HUES64 (cell line): ENCODE results near the gene GFRA1. TPM values are rescaled to one million over a fixed set of nuclear protein-coding genes. Genes with fewer than 3 reads are reported as not detected.

Source experiments
- H3K27ac ChIP-seq: 2 replicates; pipeline ENCODE4 v1.7.0; 2013; ENCODE audit warnings: low read depth, low read length, inconsistent platforms
- H3K27me3 ChIP-seq: 2 replicates; pipeline ENCODE4 v1.6.1; 2013; ENCODE audit warnings: mild to moderate bottlenecking, low read length; ENCODE audit not compliant: insufficient read depth
- H3K36me3 ChIP-seq: 2 replicates; pipeline ENCODE4 v1.6.1; 2013; ENCODE audit warnings: mild to moderate bottlenecking, low read length; ENCODE audit not compliant: insufficient read depth
- H3K4me1 ChIP-seq: 2 replicates; pipeline ENCODE4 v1.6.1; 2013; ENCODE audit warnings: mild to moderate bottlenecking, low read length, moderate library complexity; ENCODE audit not compliant: insufficient read depth
- H3K4me3 ChIP-seq: 2 replicates; pipeline ENCODE4 v1.5.1; 2013; ENCODE audit warnings: mild to moderate bottlenecking, low read length, moderate library complexity
- H3K9ac ChIP-seq: 2 replicates; pipeline ENCODE4 v1.6.1; 2013; ENCODE audit warnings: mild to moderate bottlenecking, low read depth, low read length
- H3K9me3 ChIP-seq: 2 replicates; pipeline ENCODE4 v1.6.1; 2013; ENCODE audit warnings: low read depth, low read length; ENCODE audit not compliant: insufficient read depth
- WGBS: fragments of 150-250, 120-280 bp; methylation state at CpG from one replicate; pipeline ENCODE4 v1.1.7; 2013; ENCODE audit warnings: missing lambda C conversion rate; 5-methylcytosine and 5-hydroxymethylcytosine counted together
- polyA plus RNA-seq, 2 experiments: library from polyadenylated mRNA; stranded (reverse); fragments of 50-300 nt; gene quantifications; one replicate each; pipeline ENCODE4 v1.2.3, GENCODE V29; 2013

GFRA1 gene
- 1.6 TPM for polyA plus RNA-seq (2013, experiment 1 of 2)
- polyA plus RNA-seq (2013, experiment 2 of 2) = 2.0 TPM

- Histone ChIP-seq H3K4me3 (peak within 1 kb of the TSS; percentile 65), H3K9ac (0 out of 2 replicates have a peak within 1 kb of the TSS, but pooled peaks have one; percentile 43), H3K9me3 (no peaks in the 10 kb centered on the region), H3K27ac (no peak within 1 kb of the TSS), H3K4me1 (peaks cover 6% of the 10 kb centered on the region; the same call in 1 of the 2 replicates), H3K27me3 (peaks cover 97% of the 10 kb centered on the region), H3K36me3 (no peaks in the 10 kb centered on the region)
- WGBS = under 1% methylated on average over 69 of the region's 72 CpGs
These were observed at the start of gene GFRA1 for GRCh38 chr10:116272440-116273283. TSS of gene GFRA1 (minus strand) at chr10:116273206. CDS start at chr10:116272029, 1,177 bp downstream.

GRCh38 chr10:116316503-116316902 is 43.5 kb upstream of the GFRA1 start:
- H3K4me1 ChIP-seq = peaks cover 4% of the 10 kb centered on the region; the same call in 1 of the 2 replicates
- no peaks in the 10 kb centered on the region for H3K9me3 ChIP-seq
- no peaks in the 10 kb centered on the region for H3K36me3 ChIP-seq
- no peaks in the 10 kb centered on the region for H3K27me3 ChIP-seq
- no peak overlapping the region for H3K4me3 ChIP-seq
- no peak overlapping the region for H3K9ac ChIP-seq
- WGBS = 76% methylated on average over 2 of the region's 2 CpGs
- H3K27ac ChIP-seq = no peak overlapping the region

GRCh38 chr10:116312548-116312947 is 39.5 kb upstream of the GFRA1 start:
- Histone ChIP-seq H3K9ac (no peak overlapping the region), H3K36me3 (no peaks in the 10 kb centered on the region), H3K9me3 (no peaks in the 10 kb centered on the region), H3K4me1 (peaks cover 4% of the 10 kb centered on the region; the same call in 1 of the 2 replicates), H3K27me3 (no peaks in the 10 kb centered on the region), H3K4me3 (no peak overlapping the region), H3K27ac (no peak overlapping the region)
- WGBS = 92% methylated on average over 4 of the region's 4 CpGs

GRCh38 chr10:116311706-116312490 is 38.9 kb upstream of the GFRA1 start:
- no peaks in the 10 kb centered on the region for H3K36me3 ChIP-seq
- 94% methylated on average over 2 of the region's 2 CpGs for WGBS
- H3K9ac ChIP-seq = no peak overlapping the region
- peaks cover 4% of the 10 kb centered on the region; the same call in 1 of the 2 replicates for H3K4me1 ChIP-seq
- no peak overlapping the region for H3K4me3 ChIP-seq
- no peaks in the 10 kb centered on the region for H3K27me3 ChIP-seq
- no peak overlapping the region for H3K27ac ChIP-seq
- H3K9me3 ChIP-seq = no peaks in the 10 kb centered on the region

DNA sequence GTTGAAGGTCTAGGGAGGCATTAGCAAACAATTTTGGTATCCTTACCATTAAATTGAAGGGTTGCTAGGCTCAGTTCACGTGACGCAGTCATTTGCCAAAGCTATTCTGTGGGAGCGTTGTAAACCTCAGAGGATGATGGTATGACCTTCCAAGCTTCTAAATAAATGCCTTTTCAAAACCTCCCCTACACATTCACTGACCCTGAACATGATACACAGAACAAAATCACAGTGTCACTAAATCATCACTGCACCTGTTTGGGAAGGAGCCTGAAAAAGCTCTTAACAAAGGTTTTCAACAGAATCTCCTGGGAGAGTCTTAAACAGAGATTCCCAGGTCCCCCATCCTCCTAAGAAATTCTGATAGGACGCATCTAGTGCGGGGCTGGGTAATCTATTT is 38.0 kb upstream of the GFRA1 start:
- Histone ChIP-seq H3K4me3 (no peak overlapping the region), H3K27me3 (no peaks in the 10 kb centered on the region), H3K9ac (no peak overlapping the region), H3K27ac (no peak overlapping the region), H3K9me3 (no peaks in the 10 kb centered on the region), H3K36me3 (no peaks in the 10 kb centered on the region), H3K4me1 (no peaks in the 10 kb centered on the region)
- WGBS = 95% methylated on average over 5 of the region's 5 CpGs

DNA sequence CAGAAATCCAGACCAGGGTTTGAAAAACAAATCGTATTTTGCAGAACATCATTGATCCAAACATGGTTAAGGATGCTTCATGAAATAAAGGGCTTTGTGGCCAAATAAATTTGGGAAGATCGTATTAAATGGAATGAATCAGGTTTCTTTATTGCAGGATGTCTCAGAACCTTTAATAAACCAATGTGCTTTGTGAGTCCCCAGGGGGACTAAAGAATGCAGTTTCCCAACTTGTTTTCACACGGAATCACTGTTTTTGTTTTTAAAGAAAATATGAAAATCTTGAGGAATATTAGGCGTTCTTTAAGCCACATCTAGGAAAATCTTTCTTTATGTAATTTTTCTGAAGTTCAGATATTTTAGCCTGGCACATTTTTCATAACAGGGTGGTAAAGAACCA is 34.4 kb upstream of the GFRA1 start:
- no peaks in the 10 kb centered on the region for H3K4me1 ChIP-seq
- H3K36me3 ChIP-seq = no peaks in the 10 kb centered on the region
- no peaks in the 10 kb centered on the region for H3K9me3 ChIP-seq
- no peak overlapping the region for H3K4me3 ChIP-seq
- no peaks in the 10 kb centered on the region for H3K27me3 ChIP-seq
- WGBS = 93% methylated on average over 4 of the region's 4 CpGs
- no peak overlapping the region for H3K9ac ChIP-seq
- no peak overlapping the region for H3K27ac ChIP-seq

DNA sequence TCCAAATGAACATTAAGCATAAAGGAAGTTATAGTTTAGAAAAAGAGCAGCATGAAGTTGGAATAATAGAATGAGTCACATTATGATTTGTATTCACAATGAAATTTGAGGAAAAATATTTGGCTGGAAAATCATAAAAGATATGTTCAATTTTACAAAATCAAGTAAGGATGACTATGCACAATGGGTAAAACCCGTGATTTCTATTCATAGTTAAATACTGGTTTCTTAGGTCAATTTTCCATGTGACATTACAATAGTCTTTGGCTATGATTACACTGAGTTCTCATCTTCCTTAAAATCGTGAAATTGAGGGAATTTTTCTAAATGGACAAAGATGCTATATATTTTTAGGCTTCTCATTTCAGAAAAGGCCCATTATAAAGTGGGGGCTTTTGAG is 33.8 kb upstream of the GFRA1 start:
- 93% methylated on average over 2 of the region's 2 CpGs for WGBS
- H3K4me1 ChIP-seq = no peaks in the 10 kb centered on the region
- no peaks in the 10 kb centered on the region for H3K36me3 ChIP-seq
- no peak overlapping the region for H3K4me3 ChIP-seq
- H3K9me3 ChIP-seq = no peaks in the 10 kb centered on the region
- no peak overlapping the region for H3K27ac ChIP-seq
- H3K9ac ChIP-seq = no peak overlapping the region
- H3K27me3 ChIP-seq = no peaks in the 10 kb centered on the region

DNA sequence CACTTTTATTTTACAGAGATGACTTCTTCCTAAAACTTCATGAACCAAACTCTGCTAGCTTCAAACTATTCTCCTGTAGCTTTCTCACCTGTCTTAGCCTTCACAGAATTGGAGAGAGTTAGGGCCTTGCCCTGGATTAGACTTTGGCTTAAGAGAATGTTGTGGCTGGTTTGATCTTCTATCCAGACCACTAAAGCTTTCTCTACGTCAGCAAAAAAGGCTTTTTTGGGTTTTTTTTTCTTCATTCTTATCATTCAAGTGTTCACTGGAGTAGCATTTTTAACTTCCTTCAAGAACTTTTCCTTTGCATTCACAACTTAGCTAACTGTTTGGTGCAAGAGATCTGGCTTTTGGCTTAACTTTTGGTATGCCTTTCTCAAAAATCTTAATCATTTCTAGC is 31.9 kb upstream of the GFRA1 start:
- H3K36me3 ChIP-seq = no peaks in the 10 kb centered on the region
- H3K4me1 ChIP-seq = no peaks in the 10 kb centered on the region
- WGBS = 82% methylated on average over 1 of the region's 1 CpG
- H3K4me3 ChIP-seq = no peak overlapping the region
- H3K27me3 ChIP-seq = no peaks in the 10 kb centered on the region
- H3K9ac ChIP-seq = no peak overlapping the region
- H3K9me3 ChIP-seq = no peaks in the 10 kb centered on the region
- H3K27ac ChIP-seq = no peak overlapping the region

GRCh38 chr10:116300542-116300941 is 27.5 kb upstream of the GFRA1 start:
- H3K9me3 ChIP-seq = no peaks in the 10 kb centered on the region
- no peak overlapping the region for H3K27ac ChIP-seq
- no peak overlapping the region for H3K4me3 ChIP-seq
- no peaks in the 10 kb centered on the region for H3K36me3 ChIP-seq
- H3K4me1 ChIP-seq = no peaks in the 10 kb centered on the region
- H3K27me3 ChIP-seq = no peaks in the 10 kb centered on the region
- 93% methylated on average over 1 of the region's 1 CpG for WGBS
- no peak overlapping the region for H3K9ac ChIP-seq

DNA sequence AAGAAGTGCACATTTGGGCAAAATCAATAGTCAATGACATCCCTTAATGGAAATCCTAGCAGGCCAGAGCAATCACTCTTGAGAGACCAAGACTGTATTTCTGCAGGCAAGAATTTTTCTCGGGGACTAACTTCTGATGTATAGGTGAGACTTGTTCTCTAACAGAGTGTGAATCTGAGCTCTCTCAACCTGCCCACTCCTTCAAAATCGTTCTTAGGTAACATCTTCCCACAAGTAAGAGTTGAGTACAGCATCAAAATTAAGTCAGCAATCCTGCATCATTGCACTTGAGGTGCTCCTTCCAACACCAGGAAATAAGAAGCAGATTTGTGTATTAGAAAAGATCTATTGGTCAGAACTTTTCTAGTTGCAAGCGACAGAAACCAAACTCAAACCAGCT is 25.6 kb upstream of the GFRA1 start:
- Histone ChIP-seq H3K27me3 (no peaks in the 10 kb centered on the region), H3K9me3 (no peaks in the 10 kb centered on the region), H3K36me3 (no peaks in the 10 kb centered on the region), H3K4me1 (no peaks in the 10 kb centered on the region), H3K27ac (no peak overlapping the region), H3K9ac (no peak overlapping the region), H3K4me3 (no peak overlapping the region)
- WGBS = 91% methylated on average over 3 of the region's 3 CpGs

DNA sequence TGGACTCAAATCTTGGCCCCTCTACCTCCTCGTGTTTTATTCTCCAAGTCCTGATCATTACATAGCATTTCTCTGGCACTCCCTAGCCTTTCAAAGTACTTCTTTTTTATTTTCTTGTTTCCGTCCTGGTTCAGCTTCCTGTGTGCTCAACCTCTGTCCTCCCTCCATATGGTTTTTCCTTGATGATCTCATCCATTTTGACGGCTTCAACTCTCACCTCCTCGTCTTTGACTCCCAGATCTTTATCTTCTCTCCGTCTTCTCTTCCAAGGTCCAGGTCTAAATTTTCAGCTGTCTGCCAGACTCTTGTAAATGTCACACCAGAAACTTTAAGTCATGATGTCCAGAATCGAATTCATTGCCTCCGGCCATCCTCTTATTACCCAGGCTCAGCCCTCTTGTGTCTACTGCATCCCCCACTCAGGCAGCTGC is 23.3 kb upstream of the GFRA1 start:
- WGBS = 90% methylated on average over 7 of the region's 7 CpGs
- Histone ChIP-seq H3K9ac (no peak overlapping the region), H3K4me3 (no peak overlapping the region), H3K27me3 (no peaks in the 10 kb centered on the region), H3K27ac (no peak overlapping the region), H3K36me3 (no peaks in the 10 kb centered on the region), H3K9me3 (no peaks in the 10 kb centered on the region), H3K4me1 (no peaks in the 10 kb centered on the region)
